GM11168 (cell line): Measurements from ENCODE around the gene PLA2G5.
"Not testable (repeated sequence)": the region's sequence is repeated elsewhere in the genome, so short reads cannot be mapped to it uniquely, and the experiment has no call there.

Experiments
- in situ Hi-C: fragments of 300-500 bp; cut with MboI; formaldehyde crosslinking; loops from one replicate; pipeline ENCODE4 v1.12.0; 2022; ENCODE audit warnings: low sequenced_read_pairs; ENCODE audit not compliant: unreplicated experiment

Gene PLA2G5

GRCh38 chr1:20112279-20113000 lies 42.4 kb downstream of the PLA2G5 start:
- in situ Hi-C loops = loop anchor here (5.0 kb wide), 1 partner anchor 40 kb away; no protein-coding TSS in a partner anchor

GRCh38 chr1:20114021-20114648 lies 44.1 kb downstream of the PLA2G5 start:
- in situ Hi-C loops = loop anchor here (5.0 kb wide), 1 partner anchor 38 kb away; no protein-coding TSS in a partner anchor

- in situ Hi-C loops = no loop called here
These were observed 45.5 kb downstream of the PLA2G5 start for GRCh38 chr1:20115479-20115878.

GRCh38 chr1:20115916-20116315 lies 45.9 kb downstream of the PLA2G5 start:
- in situ Hi-C loops = no loop called here

DNA sequence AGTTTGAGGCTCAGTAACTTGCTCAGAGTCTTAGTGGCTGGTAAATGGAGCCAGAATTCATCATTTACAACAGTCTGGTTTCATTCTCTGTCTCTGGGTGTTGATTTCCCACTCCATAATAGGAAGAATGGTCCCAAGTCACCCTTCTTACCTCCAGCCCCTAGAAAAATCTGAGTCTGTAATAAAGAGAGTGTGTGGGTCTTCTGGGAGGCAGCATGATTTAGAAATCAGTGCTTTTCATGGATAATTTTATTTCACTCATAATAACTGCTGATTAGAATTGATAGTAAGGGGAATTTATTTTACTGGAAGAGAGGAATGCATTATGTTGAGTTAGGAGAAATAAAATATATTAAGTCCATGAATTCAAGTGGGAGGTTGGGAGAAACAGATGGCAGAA lies 47.2 kb downstream of the PLA2G5 start:
- in situ Hi-C loops = no loop called here

GRCh38 chr1:20119347-20119746 lies 49.4 kb downstream of the PLA2G5 start, which contains the start of gene PLA2G2D:
Gene PLA2G2D, minus strand, starts transcription at chr1:20119536. Its CDS starts 38 bp downstream, at chr1:20119498.
- in situ Hi-C loops = no loop called here

GRCh38 chr1:20120796-20121195 lies 50.8 kb downstream of the PLA2G5 start:
- in situ Hi-C loops = no loop called here

GRCh38 chr1:20123722-20124455 lies 53.9 kb downstream of the PLA2G5 start:
- in situ Hi-C loops = no loop called here

GRCh38 chr1:20124456-20125057 lies 54.6 kb downstream of the PLA2G5 start:
- in situ Hi-C loops = no loop called here

DNA sequence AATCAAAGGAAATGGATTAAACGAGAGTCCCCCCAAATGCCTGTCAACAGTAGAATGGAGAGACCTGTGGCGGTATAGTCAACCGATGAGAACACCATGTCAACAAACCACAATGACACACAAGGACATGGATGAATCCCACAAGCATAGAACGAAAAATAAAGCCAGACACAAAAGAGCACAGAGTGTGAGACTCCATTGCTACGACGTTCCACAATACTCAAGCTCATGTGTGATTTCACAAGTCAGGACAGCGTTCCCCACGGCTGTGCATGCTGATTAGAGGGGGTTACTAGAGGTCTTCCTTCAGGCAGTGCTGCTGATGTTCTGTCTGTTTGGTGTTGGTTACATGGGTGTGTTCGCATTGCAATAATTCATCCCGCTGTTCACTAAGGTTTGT lies 55.1 kb downstream of the PLA2G5 start:
- in situ Hi-C loops = no loop called here

GRCh38 chr1:20126041-20126805 lies 56.2 kb downstream of the PLA2G5 start:
- in situ Hi-C loops = no loop called here

DNA sequence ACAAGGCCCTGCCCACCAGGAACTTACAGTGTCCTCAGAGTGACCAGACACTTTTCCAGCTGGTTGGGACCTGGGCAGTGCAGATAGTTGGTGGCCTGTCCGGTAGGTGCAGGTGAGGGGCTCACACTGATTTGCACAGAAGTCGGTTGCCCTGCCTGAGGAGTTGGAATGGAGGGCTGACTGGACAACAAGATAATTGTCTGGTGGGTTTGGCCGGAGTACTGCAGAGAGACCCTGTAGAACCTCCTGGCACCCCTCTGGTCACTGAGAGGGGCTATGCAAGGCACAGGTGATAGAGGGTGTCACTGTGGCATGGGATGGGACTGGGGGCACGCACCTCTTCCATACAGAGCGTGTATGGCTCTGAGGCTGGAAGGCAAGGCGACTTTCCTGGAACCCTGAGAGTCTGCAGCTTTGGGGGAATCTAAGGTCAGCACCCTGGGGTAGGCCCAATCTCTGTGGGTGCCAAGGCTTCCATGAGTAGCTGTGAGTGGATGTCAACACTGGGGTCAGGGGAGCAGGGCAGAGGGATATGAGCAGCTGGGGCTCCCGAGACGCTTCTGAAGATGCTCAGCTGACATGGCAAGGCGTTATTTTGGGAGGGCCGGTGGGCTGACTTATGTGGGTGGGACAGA lies 56.9 kb downstream of the PLA2G5 start:
- in situ Hi-C loops = no loop called here

- in situ Hi-C loops = not testable (repeated sequence)
These were observed 60.5 kb downstream of the PLA2G5 start for GRCh38 chr1:20130518-20130917.

DNA sequence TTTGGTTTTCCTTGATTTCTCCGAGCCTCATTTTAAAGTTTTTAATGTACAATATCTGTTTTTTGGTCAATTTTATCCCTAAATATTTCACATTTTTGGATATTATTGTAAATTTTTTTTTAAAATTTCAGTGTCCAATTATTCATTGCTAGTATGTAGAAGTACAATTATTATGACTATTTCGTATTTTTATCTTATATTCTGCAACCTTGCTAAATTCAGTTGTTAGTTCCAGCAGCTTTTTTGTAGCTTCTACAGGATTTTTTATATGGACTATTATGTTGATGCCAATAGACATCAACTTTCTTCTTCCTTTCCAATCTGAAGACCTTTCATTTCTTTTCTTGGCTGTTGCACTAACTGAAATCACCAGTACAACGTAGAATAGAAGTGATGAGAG lies 65.0 kb downstream of the PLA2G5 start:
- in situ Hi-C loops = no loop called here

DNA sequence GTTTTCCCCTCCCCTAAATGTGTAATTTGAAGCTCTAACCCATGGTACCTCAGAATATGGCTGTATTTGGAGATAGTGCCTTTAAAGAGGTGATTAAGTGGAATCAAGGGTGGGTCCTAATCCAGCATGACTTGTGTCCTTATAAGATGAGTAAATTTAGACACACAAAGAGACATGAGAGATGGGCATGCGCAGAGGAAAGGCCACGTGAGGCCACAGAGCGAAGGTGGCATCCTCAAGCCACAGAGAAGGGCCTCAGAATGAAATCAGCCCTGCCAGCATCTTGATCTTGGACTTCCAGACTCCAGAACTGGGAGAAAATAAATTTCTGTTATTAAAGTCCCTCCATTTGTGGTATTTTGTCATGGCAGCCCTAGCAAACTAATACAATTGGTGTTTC lies 66.3 kb downstream of the PLA2G5 start:
- in situ Hi-C loops = no loop called here

DNA sequence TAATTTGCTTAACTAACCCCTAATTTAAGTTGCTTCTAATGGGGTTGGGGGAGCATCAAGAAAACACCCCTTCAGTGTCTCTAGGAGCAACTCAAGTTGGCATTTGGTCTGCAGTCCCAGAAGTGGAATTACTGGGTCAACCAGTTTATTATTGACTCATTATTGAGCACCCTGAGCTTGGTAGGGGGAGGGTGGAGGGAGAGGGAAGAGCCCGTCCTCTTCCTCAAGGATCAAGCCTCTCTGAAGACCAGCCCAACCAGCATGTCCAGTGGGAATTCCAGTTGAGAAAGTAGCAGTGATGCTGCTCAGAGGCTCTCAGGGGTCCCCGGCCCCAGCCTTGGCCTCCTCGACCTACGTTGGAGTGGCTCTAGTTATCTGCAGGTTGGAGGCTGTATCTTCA lies 67.1 kb downstream of the PLA2G5 start:
- in situ Hi-C loops = no loop called here

GRCh38 chr1:20137604-20138003 lies 67.6 kb downstream of the PLA2G5 start:
- in situ Hi-C loops = no loop called here

DNA sequence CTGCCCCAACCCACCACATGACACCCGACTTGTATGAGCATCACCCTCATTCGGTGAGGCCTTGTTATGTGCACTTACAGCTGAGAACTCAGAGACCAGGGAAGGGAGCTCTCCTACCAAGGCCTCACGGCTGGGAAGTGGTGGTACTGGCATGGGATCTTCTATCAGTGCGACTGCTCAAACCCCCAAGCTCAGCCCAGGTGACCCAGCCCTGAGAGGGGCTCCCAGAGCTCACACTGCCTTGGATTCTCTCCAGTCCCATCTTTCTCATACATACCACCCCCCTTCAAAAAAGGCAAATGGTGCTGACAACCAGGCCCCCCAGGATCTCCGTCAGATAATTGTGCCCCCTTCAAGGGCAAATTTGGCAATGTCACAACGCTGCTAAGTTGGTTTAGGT lies 68.4 kb downstream of the PLA2G5 start:
- in situ Hi-C loops = no loop called here

DNA sequence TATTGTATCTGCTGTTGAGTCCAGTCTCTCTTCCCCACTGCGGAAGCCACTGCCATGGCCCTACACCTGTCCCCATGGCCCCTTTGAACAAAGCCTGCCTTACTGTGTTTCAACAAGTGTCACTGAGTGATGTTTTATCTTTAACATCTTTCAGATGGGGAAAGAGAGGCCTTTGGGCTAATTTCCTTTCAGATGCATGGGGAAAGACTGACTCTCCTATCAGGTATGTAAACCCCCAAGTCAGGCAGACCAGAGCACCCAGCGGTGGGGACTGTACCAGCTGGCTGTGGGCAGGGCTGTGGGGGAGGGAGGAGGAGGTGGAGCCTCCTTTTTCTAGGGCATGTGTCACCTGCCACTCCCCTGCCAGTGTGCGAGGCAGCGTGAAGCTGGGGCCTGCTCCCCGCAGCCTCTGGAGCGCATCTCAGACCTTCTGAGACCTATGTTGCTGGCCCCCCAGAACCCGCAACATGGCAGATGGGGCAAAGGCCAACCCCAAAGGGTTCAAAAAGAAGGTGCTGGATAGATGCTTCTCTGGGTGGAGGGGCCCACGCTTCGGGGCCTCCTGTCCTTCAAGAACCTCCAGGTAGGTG lies 69.1 kb downstream of the PLA2G5 start, which contains the start of gene PLA2G2F:
PLA2G2F (plus strand) TSS at position 363 of the 590 bp plus-strand sequence; CDS start at position 468, 105 bp downstream.
- in situ Hi-C loops = no loop called here
